ELR (cell line): ENCODE results near the gene ME3.

ENCODE experiments used
- DNase-seq: peaks from one replicate; pipeline ENCODE4 v3.0.0-alpha.2; 2015; ENCODE audit warnings: low read depth

The ME3 gene

GRCh38 chr11:86692746-86693145 lies 20.3 kb upstream of the ME3 start:
- DNase-seq, result no peak

GRCh38 chr11:86692317-86692716 lies 19.9 kb upstream of the ME3 start:
- peak; percentile 75 for DNase-seq

GRCh38 chr11:86688398-86689179 lies 16.2 kb upstream of the ME3 start:
- peak; percentile 87 for DNase-seq

- peak; percentile 45 for DNase-seq
Measured at GRCh38 chr11:86687185-86687778, 14.9 kb upstream of the ME3 start.

- DNase-seq, result no peak
Measured at GRCh38 chr11:86686531-86686930, 14.1 kb upstream of the ME3 start.

GRCh38 chr11:86681483-86681756 lies 9.0 kb upstream of the ME3 start:
- no peak for DNase-seq

- no peak for DNase-seq
Measured at GRCh38 chr11:86680716-86681482, 8.5 kb upstream of the ME3 start.

- peak; percentile 71 for DNase-seq
Measured at GRCh38 chr11:86678823-86679222, 6.4 kb upstream of the ME3 start.

- DNase-seq, result no peak
Measured at GRCh38 chr11:86678296-86678695, 5.9 kb upstream of the ME3 start.

- peak; percentile 45 for DNase-seq
Measured at GRCh38 chr11:86676533-86677154, 4.2 kb upstream of the ME3 start.

- no peak for DNase-seq
Measured at GRCh38 chr11:86676010-86676409, 3.6 kb upstream of the ME3 start.

GRCh38 chr11:86675017-86675416 lies 2.6 kb upstream of the ME3 start:
- DNase-seq, result no peak

- DNase-seq, result no peak
Measured at GRCh38 chr11:86673872-86674750, 1.7 kb upstream of the ME3 start.

GRCh38 chr11:86673055-86673843 lies 833 bp upstream of the ME3 start:
- no peak for DNase-seq

- peak; percentile 73 for DNase-seq
Measured at GRCh38 chr11:86671531-86672006, 847 bp downstream of the ME3 start.

- DNase-seq, result peak; percentile 27
Measured at GRCh38 chr11:86670911-86671310, 1.5 kb downstream of the ME3 start.

GRCh38 chr11:86670181-86670580 lies 2.2 kb downstream of the ME3 start:
- DNase-seq, result no peak

GRCh38 chr11:86669424-86669823 lies 3.0 kb downstream of the ME3 start:
- no peak for DNase-seq

- DNase-seq, result no peak
Measured at GRCh38 chr11:86668929-86669328, 3.5 kb downstream of the ME3 start.

- no peak for DNase-seq
Measured at GRCh38 chr11:86666193-86666592, 6.2 kb downstream of the ME3 start.

- no peak for DNase-seq
Measured at GRCh38 chr11:86664930-86665329, 7.5 kb downstream of the ME3 start.
